Subcutaneous adipose tissue (tissue), 4 donors: ENCODE measurements around the gene LBH. TPM values are rescaled to one million over a fixed set of nuclear protein-coding genes. Genes with fewer than 3 reads are reported as not detected.

Source experiments
- total RNA-seq, 4 donors: library from RNA; depleted of rRNA; stranded (reverse); fragments of >200 nt; gene quantifications; one replicate each; pipeline ENCODE4 v1.1.0, GENCODE V29; 2016
- TF ChIP-seq, protein P1 (sequence below): fragments of 450-650 bp; IDR thresholded peaks from one replicate; pipeline ENCODE4 v1.5.1; 2016; ENCODE audit warnings: low read depth, mild to moderate bottlenecking, control low read depth, antibody characterized with exemption, moderate library complexity

Gene LBH
- total RNA-seq, 4 donors from 2014 or later: 11.7 to 16.3 (median 12.5) TPM

DNA sequence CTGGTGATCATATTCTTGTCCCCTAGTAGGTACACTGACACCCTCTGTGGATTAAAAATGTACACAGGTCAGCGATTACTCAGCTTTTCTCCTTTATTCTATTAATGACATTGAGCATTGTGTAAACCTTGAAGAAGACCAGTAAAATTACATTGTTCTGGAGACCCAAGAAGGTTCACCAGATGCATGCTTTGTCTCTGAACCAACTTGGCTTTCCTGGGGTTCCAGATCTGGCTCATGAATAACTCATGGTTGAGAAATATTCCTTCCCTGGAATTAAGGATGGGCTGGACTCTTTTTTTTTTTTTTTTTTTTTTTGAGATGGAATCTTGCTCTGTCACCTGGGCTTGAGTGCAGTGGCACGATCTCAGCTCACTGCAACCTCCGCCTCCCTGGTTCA is 11.9 kb downstream of the LBH start:
- TF ChIP-seq, protein P1, sequence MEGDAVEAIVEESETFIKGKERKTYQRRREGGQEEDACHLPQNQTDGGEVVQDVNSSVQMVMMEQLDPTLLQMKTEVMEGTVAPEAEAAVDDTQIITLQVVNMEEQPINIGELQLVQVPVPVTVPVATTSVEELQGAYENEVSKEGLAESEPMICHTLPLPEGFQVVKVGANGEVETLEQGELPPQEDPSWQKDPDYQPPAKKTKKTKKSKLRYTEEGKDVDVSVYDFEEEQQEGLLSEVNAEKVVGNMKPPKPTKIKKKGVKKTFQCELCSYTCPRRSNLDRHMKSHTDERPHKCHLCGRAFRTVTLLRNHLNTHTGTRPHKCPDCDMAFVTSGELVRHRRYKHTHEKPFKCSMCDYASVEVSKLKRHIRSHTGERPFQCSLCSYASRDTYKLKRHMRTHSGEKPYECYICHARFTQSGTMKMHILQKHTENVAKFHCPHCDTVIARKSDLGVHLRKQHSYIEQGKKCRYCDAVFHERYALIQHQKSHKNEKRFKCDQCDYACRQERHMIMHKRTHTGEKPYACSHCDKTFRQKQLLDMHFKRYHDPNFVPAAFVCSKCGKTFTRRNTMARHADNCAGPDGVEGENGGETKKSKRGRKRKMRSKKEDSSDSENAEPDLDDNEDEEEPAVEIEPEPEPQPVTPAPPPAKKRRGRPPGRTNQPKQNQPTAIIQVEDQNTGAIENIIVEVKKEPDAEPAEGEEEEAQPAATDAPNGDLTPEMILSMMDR: no peak

DNA sequence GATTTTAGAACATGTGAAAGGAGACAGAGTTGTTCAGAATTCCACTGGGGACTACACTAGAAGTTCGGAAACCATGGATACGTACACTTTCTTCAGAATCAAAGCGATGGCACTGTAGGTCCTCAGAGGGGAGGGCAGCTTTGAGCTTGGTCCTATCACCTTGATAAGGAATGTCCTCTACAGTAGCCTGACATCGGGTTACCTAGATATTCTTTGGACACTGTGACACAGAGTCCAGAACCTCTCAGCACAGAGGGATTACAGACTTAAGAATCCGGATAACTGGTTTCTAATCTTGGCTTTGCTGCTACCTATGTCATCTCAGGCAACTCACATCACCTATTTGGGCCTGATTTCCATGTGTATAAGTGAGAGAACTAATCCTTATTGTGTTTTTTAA is 14.0 kb downstream of the LBH start:
- TF ChIP-seq, protein P1: no peak

DNA sequence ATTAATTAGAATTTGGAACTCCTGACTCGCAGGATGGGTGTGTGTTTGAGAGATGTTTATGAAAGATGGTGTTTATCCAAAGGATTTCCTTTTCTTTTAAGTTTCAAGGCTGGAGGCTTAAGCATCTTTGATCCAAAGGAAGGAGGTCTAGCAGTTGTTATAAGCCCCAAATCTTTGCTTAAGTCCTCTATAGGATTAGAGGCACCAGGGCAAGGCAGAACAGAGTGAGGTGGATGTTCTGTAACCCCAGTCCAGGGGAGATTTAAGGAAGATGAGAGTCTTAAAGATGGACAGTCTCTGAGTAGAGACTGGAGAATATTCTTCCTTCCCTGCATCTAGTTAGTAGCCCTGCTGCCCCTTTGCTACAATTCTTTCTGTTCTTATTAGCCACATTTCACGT is 17.5 kb downstream of the LBH start:
- TF ChIP-seq, protein P1: no peak

DNA sequence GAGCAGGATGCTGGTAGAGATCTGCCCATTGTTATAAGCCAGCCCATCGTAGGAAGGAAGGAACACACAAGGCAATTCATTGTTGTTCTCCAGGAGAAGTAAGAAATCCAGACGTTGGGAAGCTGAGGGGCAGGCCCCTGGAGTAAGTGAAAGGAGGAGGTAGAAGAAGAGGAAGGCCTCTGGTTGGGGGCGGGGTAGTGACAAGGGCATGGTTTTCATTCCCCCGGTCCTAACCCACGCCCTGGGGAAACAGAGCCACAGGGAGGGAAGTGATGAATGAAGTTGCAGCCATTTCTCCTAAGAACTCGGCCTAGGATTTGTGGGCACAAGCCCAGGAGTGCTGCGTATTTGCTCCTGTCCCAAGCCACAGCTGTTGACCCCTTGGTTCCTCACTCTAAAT is 18.0 kb downstream of the LBH start:
- TF ChIP-seq, protein P1: no peak

DNA sequence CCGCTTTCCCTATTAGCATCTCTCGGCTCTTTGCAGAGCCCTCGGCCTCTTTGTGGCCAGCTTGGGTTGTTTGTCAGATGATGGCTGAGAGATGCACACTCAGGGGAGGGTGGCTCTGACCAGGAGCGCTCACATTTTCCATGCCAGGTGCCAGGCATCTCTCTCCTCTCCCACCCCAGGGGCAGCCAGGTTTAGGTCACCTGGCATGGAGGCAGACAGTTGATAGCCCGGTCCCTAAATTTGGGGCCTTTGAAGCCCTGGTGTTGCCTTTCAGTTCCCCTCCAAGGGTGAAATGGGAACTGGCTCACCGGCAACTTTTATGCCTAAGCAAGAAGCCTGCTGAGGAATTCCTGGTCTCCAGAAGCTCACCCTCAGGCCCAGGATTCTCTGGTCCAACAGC is 19.1 kb downstream of the LBH start:
- TF ChIP-seq, protein P1: no peak

DNA sequence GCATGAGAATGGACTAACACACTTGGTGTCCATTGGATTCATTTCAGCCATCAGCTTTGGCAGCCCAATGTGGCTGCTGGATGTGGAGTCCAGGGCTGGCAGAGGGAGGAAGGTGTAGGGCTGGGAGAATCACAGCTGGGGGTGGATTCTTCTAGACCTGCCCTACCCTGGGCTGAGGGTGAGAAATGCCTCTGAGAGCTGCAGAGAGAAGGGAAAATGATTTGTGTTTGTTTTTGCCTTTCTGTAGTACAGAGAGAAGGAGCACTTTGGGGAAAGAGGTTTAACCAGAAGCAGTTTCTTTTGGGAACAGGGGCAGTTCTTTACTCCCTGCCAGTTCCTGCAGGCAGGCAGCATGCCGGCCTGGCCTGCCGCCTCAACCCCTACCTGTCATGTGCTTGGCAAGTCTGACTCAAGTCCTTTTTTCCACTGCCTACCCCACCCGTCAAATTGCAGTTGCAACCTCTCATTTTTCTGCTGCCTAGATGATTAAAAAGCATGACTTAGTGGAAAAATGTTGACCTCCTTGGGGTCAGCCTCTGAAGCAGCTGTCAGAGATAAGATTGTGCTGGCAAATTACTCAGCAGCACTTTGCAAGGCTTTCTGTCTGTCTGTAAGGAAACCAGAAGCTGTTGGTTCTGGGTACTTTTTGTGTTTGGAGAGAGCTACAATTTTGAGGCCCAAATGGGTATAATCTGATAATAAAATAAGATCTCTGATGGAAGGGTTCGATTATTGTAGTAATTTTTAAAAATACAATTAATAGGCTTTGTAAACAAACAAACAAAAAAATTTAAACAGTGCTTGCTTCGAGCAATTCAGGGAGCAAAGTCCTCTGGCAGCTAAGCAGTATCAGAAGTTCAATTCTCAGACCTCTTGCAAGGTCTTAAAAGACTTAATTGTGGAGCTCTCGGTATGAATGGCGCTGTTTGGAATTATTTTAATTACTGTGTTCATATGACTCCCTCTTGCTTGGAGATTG is 21.7 kb downstream of the LBH start:
- TF ChIP-seq, protein P1: no peak

DNA sequence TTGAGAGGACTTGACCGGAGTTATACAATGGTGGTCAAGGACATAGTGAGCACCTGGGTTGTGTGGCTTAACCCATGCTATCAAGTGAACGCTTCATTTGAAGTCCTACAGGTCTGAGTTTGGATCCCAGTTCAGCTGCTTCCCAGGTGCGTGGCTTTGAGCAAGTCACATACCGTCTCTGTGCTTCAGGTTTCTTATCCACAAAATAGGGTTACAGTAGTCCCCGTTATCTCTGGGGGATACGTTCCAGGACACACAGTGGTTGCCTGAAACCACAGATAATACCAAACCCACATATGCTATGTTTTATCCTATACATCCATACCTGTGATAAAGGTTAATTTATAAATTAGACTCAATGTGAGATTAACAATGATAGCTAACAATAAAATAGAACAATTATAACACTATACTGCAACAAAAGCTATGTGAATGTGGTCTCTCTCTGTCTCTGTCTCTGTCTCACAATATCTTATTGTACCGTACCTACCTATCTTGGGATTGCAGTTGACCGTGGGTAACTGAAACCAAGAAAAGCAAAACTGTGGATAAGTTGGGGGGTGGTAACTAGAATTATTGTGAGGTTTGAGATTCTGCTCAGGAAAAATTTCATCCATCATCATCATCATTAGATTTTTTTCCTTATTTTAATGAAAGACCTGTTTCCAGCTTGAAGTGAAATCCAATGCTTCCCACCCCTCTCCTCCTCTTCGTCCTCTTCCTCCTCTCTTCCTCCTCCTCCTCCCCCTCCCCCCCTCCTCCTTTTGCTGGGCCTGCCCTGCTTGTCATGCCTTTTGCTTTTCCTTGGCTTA is 22.7 kb downstream of the LBH start:
- TF ChIP-seq, protein P1: no peak
